ENCODE results near the gene LRSAM1.

LRSAM1 gene

DNA sequence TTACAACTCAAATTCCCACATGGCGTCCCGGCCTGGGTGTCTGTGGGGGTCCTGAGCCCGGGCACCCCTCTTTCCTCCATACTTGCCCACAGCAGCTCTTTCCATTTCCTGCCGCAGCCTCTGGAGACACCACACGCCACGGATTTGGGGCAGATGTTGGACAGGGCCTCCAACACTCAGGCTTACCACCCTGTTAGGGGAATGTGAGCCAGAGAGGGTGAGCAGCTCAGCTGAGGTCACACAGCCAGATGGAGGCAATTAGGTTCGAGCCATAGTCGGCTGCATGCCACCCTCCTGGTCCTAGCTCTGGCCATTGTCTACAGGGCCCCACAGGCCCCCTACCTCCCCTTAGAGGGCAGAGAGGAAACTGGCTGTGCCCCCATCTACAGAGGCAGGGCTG is 85.2 kb downstream of the LRSAM1 start:
- ATAC-seq = no peak

- ATAC-seq = no peak
Measured at GRCh38 chr9:127537014-127537413, 85.7 kb downstream of the LRSAM1 start.

DNA sequence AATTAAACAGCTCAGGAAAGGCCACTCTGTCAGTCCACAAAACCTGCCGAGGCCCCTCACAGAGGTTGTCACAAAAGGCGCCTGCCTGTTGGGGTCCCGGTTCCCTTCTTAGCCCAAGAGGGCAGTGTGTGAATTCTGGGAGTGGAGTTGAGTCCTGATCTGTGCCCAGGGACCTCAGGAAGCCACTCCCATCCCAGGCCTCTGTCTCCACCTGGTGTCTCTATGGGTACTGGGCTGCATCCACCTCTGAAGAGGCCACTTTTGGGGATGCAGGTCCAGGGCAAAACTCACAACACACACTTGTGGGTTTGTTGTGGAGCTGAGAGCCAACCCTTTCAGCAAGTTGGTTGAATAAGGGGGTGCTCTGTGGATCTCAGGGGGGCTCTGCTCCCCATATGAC is 86.5 kb downstream of the LRSAM1 start:
- ATAC-seq = no peak

DNA sequence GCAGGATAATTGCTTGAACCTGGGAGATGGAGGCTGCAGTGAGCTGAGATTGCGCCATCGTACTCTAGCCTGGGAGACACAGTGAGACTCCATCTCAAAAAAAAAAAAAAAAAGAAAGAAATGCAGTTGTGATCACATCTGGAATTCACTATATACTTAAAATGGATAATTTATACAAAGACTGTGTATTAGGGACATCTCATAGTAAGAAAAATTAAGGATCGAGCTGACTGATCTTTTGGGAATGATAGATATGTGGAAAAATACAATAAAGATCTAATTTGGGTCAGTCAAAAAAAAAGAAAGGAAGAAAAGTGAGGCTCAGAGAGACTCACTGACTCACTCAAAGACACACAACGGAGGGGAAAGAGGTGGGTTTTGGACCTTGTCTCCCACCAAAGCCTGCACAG is 87.5 kb downstream of the LRSAM1 start:
- ATAC-seq = no peak

- ATAC-seq = no peak
Measured at GRCh38 chr9:127539259-127539981, 88.1 kb downstream of the LRSAM1 start.

DNA sequence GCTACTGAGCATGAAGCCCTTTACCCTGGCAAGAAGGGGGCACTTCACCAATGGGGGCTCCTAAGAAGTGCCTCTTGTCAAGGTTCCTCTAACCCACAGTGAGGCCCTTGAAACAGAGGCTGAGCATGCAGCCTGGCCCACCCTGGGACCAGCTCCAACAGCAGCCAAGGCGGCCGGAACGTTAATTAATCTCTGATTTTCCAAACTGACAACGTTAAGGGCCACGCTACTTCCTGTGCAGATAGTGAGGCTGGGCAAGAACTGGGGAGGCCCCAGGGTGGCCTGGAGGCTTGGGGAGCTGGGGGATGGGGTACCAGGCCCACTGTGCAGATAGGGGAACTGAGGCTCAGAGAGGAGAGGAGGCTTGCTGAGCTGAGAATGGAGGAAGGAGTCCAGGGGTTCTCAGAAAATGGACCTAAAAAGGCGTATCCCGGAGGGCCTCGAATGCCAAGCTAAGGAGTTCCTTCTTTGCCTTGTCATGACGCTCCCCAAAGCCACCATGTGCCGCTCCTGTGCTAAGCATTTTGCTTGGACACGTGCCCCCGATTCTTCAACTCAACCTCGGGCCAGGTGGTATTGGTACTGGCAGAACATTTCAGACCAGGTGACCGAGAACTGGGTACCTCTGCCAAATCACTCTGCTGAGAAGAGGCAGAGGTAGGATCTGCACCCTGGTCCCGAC is 88.8 kb downstream of the LRSAM1 start:
- no peak for ATAC-seq

DNA sequence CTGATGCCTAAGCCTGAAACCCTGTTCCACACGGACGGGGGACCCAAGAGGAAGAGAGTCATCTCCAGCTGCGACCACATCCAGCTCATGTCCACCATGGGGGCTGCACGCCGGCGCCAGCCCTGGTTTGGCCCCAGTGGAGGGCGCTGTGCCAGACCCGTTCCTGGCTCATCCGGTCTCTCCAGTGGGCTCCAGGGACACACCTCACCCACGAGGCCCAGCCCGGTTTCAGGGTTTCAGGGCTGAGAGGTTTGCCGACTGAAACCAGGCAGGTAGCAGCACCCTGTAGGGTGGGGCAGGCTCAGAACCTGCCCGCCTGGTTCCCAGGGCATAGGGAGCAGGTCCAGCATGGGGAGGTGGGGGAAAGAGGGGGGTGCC is 89.3 kb downstream of the LRSAM1 start:
- no peak for ATAC-seq

GRCh38 chr9:127541176-127541575 is 89.9 kb downstream of the LRSAM1 start:
- no peak for ATAC-seq

DNA sequence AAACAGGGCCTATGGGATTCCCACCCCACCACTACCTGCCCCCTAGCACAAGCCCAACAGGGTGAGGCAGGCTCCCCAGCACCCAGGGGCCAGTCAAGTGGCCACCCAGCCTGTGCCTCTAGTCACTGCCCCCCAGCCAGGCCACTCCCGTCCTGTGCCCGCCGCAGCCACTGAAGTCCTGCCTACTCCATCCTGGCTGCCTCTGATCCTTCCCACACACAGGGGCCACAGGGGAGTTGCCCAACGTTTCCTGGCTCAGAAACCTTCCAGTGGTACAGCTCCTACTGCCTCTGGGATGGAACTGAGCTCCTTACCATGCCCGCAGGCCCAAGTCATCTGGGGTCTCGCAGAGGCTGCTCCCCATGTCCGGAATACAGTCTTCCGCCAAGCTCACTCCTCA is 90.6 kb downstream of the LRSAM1 start:
- no peak for ATAC-seq

GRCh38 chr9:127543221-127543620 is 91.9 kb downstream of the LRSAM1 start:
- no peak for ATAC-seq

DNA sequence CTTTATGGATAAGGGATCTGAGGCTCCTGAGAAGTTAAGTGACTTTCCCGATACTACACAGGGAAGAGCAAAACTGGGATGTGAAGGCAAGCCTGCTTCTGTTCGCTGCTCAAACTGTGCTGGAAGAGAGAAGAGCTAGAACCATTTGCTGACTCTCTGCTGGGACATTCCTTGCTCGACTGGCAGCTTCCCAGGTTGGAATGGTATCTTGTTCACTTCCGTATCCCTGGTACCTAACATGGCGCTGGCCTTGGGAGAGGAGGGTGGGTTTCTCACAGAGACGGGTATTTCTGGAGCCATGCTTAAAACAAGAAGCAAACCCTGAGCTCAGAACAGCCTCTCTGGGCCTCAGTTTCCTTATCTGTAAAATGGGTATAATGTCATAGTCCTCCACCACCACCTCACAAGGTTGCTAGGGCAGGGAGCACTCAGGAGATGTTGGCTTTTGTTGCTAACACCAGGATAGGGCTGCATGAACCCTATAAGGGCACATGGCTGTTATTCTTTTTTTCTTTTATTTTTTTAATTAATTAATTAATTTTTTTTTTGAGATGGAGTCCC is 92.7 kb downstream of the LRSAM1 start:
- ATAC-seq = no peak

- ATAC-seq = no peak
Measured at GRCh38 chr9:127545196-127546124, 94.2 kb downstream of the LRSAM1 start.

DNA sequence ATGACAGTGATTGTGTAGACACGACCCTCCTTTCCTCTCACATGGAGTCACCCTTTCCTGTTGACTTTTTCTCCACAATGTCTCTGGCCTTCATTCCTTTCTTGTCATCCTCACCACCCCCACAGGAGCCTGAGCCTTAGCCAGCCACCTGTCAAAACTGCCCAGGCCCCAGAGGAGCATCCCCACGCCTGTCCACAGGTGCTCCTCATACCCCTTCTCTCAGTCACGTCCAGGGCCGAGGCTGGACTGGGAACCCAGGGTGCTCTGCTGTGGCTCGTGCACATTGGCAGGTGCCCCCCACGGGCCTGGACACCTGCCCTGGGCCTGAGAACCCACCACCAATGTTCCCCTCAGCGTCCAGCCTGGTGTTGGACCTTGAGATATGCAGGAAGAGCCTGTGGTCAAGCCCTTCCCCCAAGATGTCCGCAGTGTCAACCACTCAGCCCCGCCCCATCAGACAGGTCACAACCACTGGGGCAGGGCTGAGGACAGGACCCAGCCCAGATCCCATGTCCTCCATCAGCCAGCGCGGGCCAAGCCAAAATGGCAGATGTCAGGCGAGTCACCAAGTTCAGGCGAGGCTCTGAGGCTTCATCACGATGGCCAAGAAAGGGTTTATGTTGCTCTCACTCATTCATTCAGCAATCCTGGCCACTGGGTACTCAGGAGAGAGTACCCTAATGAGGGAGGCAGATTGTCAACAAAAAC is 95.0 kb downstream of the LRSAM1 start:
- ATAC-seq = no peak

- no peak for ATAC-seq
Measured at GRCh38 chr9:127548352-127548881, 97.1 kb downstream of the LRSAM1 start.

DNA sequence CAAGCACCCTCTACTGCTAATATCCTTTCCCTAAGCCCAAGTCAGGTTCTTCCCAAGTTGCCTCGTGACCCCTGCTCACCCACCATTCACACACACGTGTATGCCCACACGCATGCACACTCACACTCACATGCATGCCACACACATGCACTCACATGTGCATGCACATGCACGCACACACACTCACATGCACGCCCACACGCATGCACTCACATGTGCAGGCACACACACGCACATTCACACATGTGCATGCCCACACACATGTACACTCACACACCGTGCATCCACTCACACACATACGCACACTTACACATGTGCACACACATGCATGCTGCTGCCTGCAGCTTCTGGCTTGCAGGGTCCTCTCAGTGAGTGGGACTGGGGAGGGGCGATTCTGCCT is 97.9 kb downstream of the LRSAM1 start:
- ATAC-seq = no peak

DNA sequence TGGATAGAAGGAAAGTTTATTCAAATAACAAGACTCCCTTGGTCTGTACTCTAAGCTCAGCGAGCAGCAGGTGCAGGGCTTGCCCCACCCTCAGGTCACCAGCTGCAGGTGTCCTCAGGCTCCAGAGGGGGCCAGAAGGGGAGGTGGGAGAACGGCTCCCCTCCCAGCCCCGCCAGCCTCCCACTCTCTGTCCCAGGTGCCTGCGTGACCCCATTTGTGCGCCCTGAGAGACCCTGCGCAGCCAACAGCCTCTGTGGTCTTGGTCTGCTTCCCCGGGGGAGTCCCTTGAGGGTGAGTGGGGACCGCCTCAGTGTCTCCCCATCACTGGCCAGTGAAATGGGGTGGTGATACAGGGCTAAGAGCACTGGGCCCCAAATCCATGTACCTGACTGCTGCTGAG is 98.4 kb downstream of the LRSAM1 start:
- ATAC-seq = no peak

DNA sequence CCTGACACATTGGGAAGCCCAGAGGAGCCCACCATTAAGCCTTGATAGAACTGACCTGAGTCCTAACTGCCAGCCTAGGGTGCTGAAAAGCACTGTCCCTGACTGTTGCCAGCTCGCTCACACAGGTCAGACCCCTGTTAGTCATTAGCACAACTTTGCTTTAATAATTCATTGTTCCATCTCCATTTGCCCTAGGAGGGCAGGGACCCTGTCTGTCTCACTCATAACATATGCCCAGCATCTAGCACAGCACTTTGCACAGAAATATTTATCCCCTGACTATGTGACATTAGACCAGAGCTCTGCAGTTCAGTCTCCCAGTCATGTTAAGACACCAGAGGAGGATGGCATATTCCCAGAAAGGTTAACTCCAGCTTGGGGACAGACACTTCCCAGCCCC is 99.0 kb downstream of the LRSAM1 start:
- ATAC-seq = no peak

- no peak for ATAC-seq
Measured at GRCh38 chr9:127550751-127551150, 99.4 kb downstream of the LRSAM1 start.
